Vagina (tissue), 2 donors: ENCODE data around the gene MRPL16.

Source experiments
- CTCF ChIP-seq, 3 experiments: fragments of 450-650 bp in 2 of 3; fragments of 200-600 bp in 1 of 3; sonication (generic) in 1 of 3; IDR thresholded peaks; one replicate each; pipeline ENCODE4 v1.5.1; 2017 to 2019; ENCODE audit warnings: antibody characterized with exemption in 3 of 3, mild to moderate bottlenecking in 2 of 3, moderate library complexity in 2 of 3
- POLR2A ChIP-seq, 2 donors: fragments of 450-650 bp; IDR thresholded peaks; one replicate each; pipeline ENCODE4 v1.6.1; 2017; ENCODE audit warnings: antibody characterized with exemption in 2 of 2, mild to moderate bottlenecking in 2 of 2, moderate library complexity in 2 of 2
- POLR2AphosphoS5 ChIP-seq, 2 donors: sonication (generic); formaldehyde crosslinking; IDR thresholded peaks; one replicate each; pipeline ENCODE4 v1.9.0; 2017; ENCODE audit warnings: antibody characterized with exemption in 2 of 2, mild to moderate bottlenecking in 2 of 2, low read depth in 1 of 2; ENCODE audit not compliant: insufficient read depth in 1 of 2

DNA sequence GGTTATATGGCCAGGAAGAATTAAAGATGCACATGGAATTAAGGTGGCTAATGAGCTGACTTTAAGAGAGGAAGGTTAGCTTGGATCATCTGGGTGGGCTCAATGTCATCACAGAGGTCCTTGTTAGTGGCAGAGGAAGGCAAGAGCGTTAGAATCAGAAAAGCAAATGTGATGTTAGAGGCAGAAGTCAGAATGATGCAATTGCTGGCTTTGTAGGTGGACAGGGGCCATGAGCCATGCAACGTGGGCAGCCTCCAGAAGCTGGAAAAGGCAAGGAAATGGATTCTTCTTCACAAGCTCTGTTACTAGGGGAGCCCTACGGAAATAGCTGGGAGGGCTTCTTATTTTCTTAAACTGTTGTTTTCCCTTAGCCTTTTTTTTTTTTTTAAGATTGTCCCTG is 37.0 kb upstream of the MRPL16 start:
- TF ChIP-seq CTCF (IDR thresholded peaks at IDR 0.05) (no peak), POLR2A (IDR thresholded peaks at IDR 0.05) (no peak), POLR2AphosphoS5 (IDR thresholded peaks at IDR 0.05; ENCODE audit: insufficient read depth in 1 of 2, low read depth in 1 of 2) (no peak)
